ENCODE results near the gene PRR16.

- no peak for TF ChIP-seq POLR2AphosphoS5 (IDR thresholded peaks at IDR 0.05)
- TF ChIP-seq, protein P1, sequence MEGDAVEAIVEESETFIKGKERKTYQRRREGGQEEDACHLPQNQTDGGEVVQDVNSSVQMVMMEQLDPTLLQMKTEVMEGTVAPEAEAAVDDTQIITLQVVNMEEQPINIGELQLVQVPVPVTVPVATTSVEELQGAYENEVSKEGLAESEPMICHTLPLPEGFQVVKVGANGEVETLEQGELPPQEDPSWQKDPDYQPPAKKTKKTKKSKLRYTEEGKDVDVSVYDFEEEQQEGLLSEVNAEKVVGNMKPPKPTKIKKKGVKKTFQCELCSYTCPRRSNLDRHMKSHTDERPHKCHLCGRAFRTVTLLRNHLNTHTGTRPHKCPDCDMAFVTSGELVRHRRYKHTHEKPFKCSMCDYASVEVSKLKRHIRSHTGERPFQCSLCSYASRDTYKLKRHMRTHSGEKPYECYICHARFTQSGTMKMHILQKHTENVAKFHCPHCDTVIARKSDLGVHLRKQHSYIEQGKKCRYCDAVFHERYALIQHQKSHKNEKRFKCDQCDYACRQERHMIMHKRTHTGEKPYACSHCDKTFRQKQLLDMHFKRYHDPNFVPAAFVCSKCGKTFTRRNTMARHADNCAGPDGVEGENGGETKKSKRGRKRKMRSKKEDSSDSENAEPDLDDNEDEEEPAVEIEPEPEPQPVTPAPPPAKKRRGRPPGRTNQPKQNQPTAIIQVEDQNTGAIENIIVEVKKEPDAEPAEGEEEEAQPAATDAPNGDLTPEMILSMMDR (IDR thresholded peaks at IDR 0.05): no peak
- TF ChIP-seq POLR2A (IDR thresholded peaks at IDR 0.05): no peak
Measured at GRCh38 chr5:120564013-120564412, 99.9 kb downstream of the PRR16 start.
